ENCODE data around the gene DEPP1.
A peak's percentile ranks its signal among the peaks of the same experiment; 100 is the strongest.

Gene DEPP1

DNA sequence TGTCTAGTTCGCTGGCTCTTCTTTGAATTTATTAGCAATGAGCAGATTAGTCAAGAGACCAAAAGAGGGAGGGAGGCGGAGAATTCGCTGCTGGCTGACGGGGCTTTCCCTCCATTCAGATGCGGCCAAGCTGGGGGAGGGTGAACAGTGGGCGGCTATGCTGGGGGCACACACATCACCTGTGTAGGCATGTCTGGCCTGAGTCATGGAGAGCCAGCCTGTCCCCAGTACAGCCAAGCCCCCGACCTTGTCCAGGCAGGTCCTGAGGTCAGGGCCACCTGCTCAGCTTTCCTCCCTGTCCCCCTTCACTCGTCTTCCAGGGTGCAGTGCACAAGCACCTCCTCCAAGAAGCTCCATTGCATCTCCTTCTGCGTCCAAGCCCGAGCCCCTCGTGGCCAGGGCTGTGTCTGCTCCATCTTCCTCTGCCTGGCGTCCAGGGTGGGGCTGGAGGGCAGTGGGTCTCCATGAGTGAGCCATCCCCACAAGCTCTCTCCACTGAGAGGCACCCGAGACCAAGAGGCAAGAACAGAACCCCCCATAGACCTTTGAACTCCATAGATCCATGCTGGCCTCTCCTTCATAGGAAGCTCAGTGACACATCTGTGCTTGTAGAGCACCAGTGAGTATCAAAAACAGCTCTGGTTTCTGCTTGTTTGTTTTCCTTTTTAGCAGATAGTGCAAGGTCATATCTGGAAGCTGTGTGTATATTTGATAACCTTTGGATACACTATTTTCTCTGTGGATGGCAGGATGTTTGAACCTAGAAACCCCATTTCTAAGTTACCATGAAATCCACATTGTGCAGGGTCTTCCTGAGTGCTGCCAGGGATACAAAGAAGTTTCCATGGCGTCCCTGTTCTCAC lies 1.9 kb upstream of the DEPP1 start:
- no peak for DNase-seq (ENCODE audit: low read depth in 2 of 3, low spot score in 2 of 3)

GRCh38 chr10:44979281-44980191 lies 927 bp upstream of the DEPP1 start:
- DNase-seq (ENCODE audit: low read depth in 2 of 3, low spot score in 2 of 3), result no peak

DNA sequence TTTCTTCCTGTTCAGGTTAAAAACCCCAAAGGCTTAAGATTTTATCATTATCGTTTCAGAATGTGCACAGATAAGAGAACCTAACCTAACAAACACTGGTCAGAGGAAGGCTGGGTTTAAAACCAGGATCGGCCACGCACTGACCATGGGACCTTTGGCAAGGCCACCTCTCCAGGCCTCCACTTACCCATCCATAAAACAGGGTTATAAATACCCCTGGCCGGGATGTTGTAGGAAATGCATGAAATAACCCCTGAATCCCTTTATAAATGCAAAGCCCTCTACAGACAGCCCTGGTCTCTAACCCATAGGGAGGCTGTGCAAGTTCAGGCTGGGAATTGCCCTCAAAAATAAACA lies 418 bp downstream of the DEPP1 start:
- DNase-seq (ENCODE audit: low read depth in 2 of 3, low spot score in 2 of 3), result no peak

GRCh38 chr10:44977287-44978212 lies 1.1 kb downstream of the DEPP1 start:
- no peak for DNase-seq (ENCODE audit: low read depth in 2 of 3, low spot score in 2 of 3)

GRCh38 chr10:44976352-44977198 lies 2.0 kb downstream of the DEPP1 start:
- DNase-seq (ENCODE audit: low read depth in 2 of 3, low spot score in 2 of 3), result no peak

DNA sequence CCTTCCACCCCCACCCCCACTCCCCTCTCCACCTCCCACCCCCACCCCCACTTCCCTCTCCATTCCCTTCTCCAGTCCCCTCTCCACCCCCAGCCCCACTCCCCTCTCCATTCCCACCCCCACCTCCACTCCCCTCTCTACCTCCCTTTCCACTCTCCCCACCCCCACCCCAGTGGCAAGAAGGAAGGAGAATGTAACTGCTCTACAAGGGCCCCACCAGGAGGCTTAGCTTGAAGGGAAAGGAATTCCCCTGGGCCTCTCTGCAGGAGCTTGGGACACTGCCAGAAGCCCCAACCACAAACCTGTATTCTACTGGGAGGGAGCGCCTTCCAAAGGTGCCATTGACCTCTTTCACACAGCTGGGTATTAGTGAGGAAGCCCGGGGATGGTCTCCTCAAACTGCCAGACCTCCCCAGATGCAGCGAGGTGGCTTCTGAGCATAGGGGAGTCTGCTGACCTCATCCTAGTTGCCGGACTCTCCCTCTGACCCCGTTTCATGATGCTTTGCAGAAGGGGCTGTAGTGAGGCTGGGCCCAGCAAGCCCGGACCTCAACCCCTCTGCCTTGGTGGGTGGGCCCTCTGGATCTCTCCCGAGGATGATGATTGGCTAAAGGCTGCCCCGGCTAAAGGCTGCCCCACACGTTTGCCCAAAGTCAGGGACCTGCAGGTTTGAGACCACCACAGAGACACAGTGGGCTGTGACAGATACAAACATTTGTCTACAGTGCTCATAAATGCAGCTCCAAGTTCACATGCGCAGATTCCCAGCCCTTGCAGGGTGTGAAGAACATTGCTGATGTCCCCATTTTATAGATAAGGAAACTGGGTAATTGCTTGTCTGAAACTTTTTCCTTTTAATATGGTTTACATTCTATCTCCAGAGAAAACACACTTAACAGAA lies 2.9 kb downstream of the DEPP1 start:
- no peak for DNase-seq (ENCODE audit: low read depth in 2 of 3, low spot score in 2 of 3)

- peak; percentile 47 to 59 (median 49) for DNase-seq (ENCODE audit: low read depth in 2 of 3, low spot score in 2 of 3)
These were observed 3.8 kb downstream of the DEPP1 start for GRCh38 chr10:44974628-44975430.

DNA sequence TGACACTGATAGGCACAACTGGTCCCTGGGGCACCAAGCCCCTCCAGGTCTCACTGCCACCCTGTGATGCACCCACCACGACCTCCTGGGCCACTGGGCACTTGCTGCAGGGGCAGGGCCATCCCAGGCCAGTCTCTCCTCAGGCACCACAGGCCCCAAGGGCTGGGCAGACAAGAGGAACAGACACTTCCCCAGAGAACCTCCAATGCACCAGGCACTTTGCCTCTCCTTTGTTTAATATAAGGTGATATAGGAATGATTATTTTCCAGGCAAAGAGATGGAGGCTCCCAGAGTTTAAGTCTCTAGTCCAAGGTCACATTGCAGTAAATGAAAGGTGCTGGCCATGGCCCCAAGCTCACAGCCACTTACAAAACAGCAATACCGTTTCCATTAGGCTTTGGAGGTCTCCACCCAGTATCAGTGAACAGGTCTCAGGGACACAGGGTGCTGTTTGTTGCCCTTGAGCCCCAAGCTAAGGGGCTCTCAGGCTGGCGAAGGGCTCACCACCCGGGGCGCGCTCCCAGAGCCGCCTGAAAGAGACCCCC lies 4.5 kb downstream of the DEPP1 start:
- DNase-seq (ENCODE audit: low read depth in 2 of 3, low spot score in 2 of 3), result no peak

GRCh38 chr10:44973323-44974081 lies 5.1 kb downstream of the DEPP1 start:
- DNase-seq (ENCODE audit: low read depth in 2 of 3, low spot score in 2 of 3), result no peak

GRCh38 chr10:44972874-44973306 lies 5.7 kb downstream of the DEPP1 start:
- no peak for DNase-seq (ENCODE audit: low read depth in 2 of 3, low spot score in 2 of 3)

GRCh38 chr10:44971935-44972757 lies 6.5 kb downstream of the DEPP1 start:
- DNase-seq (ENCODE audit: low read depth in 2 of 3, low spot score in 2 of 3), result no peak

DNA sequence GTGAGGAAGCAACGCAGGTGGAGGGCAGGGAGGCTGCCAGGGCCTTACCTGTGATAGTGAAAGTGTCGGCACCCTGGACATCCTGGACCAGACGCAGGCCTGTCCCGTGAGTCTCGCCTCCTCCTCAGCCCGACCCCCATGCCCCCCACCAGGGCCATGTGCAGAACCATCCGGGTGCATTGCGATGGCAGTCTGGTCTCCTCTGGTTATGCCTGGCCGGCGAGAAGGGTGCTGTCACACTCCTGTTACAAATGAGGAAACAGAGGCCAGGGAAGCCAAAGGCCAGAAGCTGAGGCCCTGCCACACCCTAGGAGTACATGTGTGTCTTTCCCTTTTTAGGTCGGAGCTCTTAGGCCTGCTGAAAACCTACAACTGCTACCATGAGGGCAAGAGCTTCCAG lies 7.2 kb downstream of the DEPP1 start:
- DNase-seq (ENCODE audit: low read depth in 2 of 3, low spot score in 2 of 3), result no peak

DNA sequence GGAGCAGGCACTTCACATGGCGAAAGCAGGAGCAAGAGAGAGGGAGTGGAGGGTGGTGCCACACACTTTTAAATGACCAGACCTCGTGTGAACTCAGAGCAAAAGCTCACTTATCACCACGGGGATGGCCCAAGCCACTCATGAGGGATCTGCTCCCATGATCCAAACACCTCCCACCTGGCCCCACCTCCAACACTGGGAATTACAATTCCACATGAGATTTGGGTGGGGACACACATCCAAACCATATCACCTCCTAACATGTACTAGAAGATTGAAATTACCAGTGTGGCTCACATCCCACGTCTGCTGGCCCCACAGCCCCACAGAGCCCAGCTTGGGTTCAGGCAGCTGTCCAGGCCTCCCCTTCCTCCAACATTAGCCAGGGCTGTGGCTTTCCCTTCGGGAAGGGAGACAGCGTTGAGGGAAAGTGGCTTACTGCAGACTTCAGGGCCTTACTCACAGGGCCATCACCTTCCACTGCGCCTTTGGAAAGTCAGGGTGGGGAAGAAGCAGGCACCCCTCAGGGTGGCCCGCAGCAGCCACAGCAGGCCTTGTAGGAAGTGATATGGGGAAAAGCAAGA lies 7.7 kb downstream of the DEPP1 start:
- no peak for DNase-seq (ENCODE audit: low read depth in 2 of 3, low spot score in 2 of 3)

DNA sequence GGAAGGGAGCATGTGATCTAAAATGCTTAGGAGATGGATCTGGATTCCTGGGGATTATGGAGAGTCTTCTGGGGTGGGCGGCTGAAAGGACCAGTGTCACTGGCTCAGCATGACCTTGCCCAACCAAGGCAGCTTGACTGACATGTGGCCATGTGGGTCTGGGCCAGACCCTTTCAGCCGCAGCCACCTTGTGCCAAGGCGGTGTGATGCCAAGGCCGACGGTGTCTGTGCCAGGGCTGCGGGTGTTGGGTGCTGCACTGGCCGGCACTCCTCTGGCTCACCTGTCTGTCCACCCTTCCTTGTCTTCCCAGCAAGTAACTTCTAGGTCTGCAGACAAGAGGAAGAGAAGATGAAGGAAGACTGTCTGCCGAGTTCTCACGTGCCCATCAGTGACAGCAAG lies 8.8 kb downstream of the DEPP1 start:
- no peak for DNase-seq (ENCODE audit: low read depth in 2 of 3, low spot score in 2 of 3)

GRCh38 chr10:44968500-44969400 lies 9.9 kb downstream of the DEPP1 start:
- DNase-seq (ENCODE audit: low read depth in 2 of 3, low spot score in 2 of 3), result no peak

Measured in activated CD8-positive, alpha-beta memory T cell treated with anti-CD3 and anti-CD28 coated beads for 48 hours (primary cell).